K562 (cell line): ENCODE data around the gene UBL7. TPM values are rescaled to one million over a fixed set of nuclear protein-coding genes. Genes with fewer than 3 reads are reported as not detected.

Experiments
- CC2D1A ChIP-seq: fragments of 450-650 bp; IDR thresholded peaks from 2 replicates; pipeline ENCODE4 v1.6.1; 2017; ENCODE audit warnings: mild to moderate bottlenecking
- CHD7 ChIP-seq: fragments of 200-600 bp; sonication (generic); IDR thresholded peaks from one replicate; pipeline ENCODE4 v1.6.1; 2012; ENCODE audit warnings: mild to moderate bottlenecking, low read depth, low read length, inconsistent platforms
- E2F5 ChIP-seq: sonication (generic); formaldehyde crosslinking; IDR thresholded peaks from 2 replicates; pipeline ENCODE4 v1.8.0; 2022; ENCODE audit warnings: mild to moderate bottlenecking, missing genetic modification reagents
- NFIC ChIP-seq: fragments of 450-650 bp; IDR thresholded peaks from 2 replicates; pipeline ENCODE4 v1.6.1; 2017; ENCODE audit warnings: mild to moderate bottlenecking, inconsistent platforms
- NR2C2 ChIP-seq, 2 experiments: fragments of 200-800 bp in 1 of 2; sonication (Bioruptor generic) in 1 of 2; sonication (generic) in 1 of 2; formaldehyde crosslinking in 1 of 2; IDR thresholded peaks; 2 replicates each; pipeline versions ENCODE4 v1.6.1 to v1.8.0; 2016 to 2022; ENCODE audit warnings: mild to moderate bottlenecking in 1 of 2, missing compliant biosample characterization in 1 of 2, missing genetic modification characterization in 1 of 2, missing genetic modification reagents in 1 of 2
- RHOXF2B ChIP-seq: fragments of 250-450 bp; sonication (Bioruptor Pico); conservative IDR thresholded peaks from 2 replicates; pipeline ENCODE4 v1.5.1; 2021
- TAF1 ChIP-seq: IDR thresholded peaks from 2 replicates; pipeline ENCODE4 v1.6.1; 2011; ENCODE audit warnings: mild to moderate bottlenecking, low read length, moderate library complexity; ENCODE audit not compliant: insufficient read depth, control insufficient read depth, severe bottlenecking; ENCODE audit errors: extremely low read depth
- TAF9B ChIP-seq: fragments of 450-650 bp; IDR thresholded peaks from 2 replicates; pipeline ENCODE4 v1.6.1; 2018; ENCODE audit warnings: mild to moderate bottlenecking; ENCODE audit not compliant: partially characterized antibody
- polyA plus RNA-seq, 8 experiments: library from polyadenylated mRNA; depleted of rRNA in 4 of 8; stranded (reverse) in 5 of 8; unstranded in 3 of 8; fragments of >200 nt; fragmentation: Nextera tagmentation in 2 of 8; fragmentation: Illumina TruSeq in 1 of 8; extraction: Ambion mirVana in 2 of 8; extraction: Trizol in 1 of 8; gene quantifications; 2 replicates each; pipeline versions ENCODE4 v1.2.1 to v1.2.3, GENCODE V29; 2011 to 2014; ENCODE audit warnings: inconsistent platforms in 1 of 8, missing spikeins in 1 of 8
- total RNA-seq, 7 experiments: library from RNA; depleted of rRNA in 6 of 7; stranded (reverse); fragments of >200 nt in 6 of 7; fragmentation: Illumina TruSeq in 2 of 7; extraction: Trizol in 2 of 7; gene quantifications; 2 replicates each; pipeline versions ENCODE4 v1.2.1 to v1.2.3, GENCODE V29; 2011 to 2021; ENCODE audit warnings: low replicate concordance in 1 of 7
- TF ChIP-seq, protein P1 (sequence below): sonication (generic); formaldehyde crosslinking; IDR thresholded peaks from 2 replicates; pipeline ENCODE4 v1.8.0; 2023; ENCODE audit warnings: mild to moderate bottlenecking, missing genetic modification reagents

Gene UBL7
- total and polyA plus RNA-seq, 9 of the 15 experiments (the other 6 are each of a cell fraction or from before 2014, with no cell fraction given) = 19.2 to 63.4 (median 44.9) TPM

DNA sequence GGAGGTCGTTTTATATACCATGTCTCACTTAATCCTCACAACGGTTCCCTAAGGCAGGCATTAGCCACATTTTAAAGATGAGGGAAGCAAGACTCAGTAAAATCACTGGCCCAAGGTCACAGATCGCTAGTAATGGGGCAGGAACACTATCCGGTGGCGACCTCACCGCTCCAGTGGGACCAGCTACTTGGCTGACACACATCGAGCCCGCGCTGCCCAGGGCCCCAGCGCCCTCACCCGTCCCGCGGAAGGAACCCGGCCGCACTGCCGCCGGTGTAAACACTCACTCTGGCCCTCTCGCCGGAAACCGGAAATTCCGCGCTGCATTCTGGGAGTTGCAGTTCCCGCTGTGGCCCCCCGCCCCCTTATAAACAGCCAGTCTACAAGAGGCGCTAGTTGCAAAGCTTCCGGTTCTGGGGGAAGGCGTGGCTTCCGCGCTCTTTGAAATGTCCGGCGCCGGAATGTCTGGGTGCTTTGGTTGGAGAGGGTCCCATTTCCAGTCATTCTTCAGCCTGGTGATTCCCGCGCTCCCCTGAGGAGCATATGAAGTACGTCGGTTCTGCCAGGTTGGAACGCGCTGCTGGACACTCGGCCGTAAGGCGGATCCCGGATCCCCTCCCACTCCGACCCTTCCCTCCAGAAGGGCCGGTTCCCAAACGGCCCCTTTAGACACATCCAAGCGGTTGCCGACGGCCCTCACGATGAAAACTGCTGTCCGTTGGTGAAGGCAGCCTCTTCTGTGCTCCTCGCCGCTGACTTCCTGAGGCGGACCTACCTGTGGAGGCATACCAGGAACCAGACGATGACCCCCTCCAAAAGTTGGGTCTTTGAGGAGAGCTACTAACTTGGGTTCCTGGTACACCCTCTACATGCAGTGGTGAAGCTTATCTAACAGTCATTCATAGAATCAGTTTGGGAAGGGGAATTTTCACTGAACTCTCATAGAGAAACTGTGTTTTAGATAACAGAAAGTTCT, at the start of gene UBL7 (continued):
- no peak for TF ChIP-seq CHD7
- TF ChIP-seq NFIC = peak; percentile 29
- TF ChIP-seq TAF1 = peak; percentile 92
- TF ChIP-seq, protein P1, sequence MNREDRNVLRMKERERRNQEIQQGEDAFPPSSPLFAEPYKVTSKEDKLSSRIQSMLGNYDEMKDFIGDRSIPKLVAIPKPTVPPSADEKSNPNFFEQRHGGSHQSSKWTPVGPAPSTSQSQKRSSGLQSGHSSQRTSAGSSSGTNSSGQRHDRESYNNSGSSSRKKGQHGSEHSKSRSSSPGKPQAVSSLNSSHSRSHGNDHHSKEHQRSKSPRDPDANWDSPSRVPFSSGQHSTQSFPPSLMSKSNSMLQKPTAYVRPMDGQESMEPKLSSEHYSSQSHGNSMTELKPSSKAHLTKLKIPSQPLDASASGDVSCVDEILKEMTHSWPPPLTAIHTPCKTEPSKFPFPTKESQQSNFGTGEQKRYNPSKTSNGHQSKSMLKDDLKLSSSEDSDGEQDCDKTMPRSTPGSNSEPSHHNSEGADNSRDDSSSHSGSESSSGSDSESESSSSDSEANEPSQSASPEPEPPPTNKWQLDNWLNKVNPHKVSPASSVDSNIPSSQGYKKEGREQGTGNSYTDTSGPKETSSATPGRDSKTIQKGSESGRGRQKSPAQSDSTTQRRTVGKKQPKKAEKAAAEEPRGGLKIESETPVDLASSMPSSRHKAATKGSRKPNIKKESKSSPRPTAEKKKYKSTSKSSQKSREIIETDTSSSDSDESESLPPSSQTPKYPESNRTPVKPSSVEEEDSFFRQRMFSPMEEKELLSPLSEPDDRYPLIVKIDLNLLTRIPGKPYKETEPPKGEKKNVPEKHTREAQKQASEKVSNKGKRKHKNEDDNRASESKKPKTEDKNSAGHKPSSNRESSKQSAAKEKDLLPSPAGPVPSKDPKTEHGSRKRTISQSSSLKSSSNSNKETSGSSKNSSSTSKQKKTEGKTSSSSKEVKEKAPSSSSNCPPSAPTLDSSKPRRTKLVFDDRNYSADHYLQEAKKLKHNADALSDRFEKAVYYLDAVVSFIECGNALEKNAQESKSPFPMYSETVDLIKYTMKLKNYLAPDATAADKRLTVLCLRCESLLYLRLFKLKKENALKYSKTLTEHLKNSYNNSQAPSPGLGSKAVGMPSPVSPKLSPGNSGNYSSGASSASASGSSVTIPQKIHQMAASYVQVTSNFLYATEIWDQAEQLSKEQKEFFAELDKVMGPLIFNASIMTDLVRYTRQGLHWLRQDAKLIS = peak; percentile 79; the same call in 1 of the 2 replicates
- TF ChIP-seq NR2C2 (CRISPR knock-in tag; IDR thresholded peaks at IDR 0.05) = 0 out of 2 replicates have a peak, but pooled peaks have one; percentile 30
- peak; percentile 89 for TF ChIP-seq NR2C2 (tag; IDR thresholded peaks at IDR 0.05)
- peak; percentile 77 for TF ChIP-seq TAF9B
- peak; percentile 33; the same call in 1 of the 2 replicates for TF ChIP-seq CC2D1A
- TF ChIP-seq RHOXF2B (CRISPR knock-in tag) = no peak
- 0 out of 2 replicates have a peak, but pooled peaks have one; percentile 60 for TF ChIP-seq E2F5 (CRISPR knock-in tag)
